NCI-H748 (cell line): Measurements from ENCODE around the gene CSPG4.
"Not testable (repeated sequence)": the region's sequence is repeated elsewhere in the genome, so short reads cannot be mapped to it uniquely, and the experiment has no call there.

Source experiments
- DNase-seq: peaks from one replicate; lab custom pipeline; 2025; ENCODE audit not compliant: unreplicated experiment; lab: John Stamatoyannopoulos, UW

The CSPG4 gene

GRCh38 chr15:75725719-75726607 lies 13.3 kb upstream of the CSPG4 start:
- DNase-seq, result no peak

- no peak for DNase-seq
Observed at GRCh38 chr15:75725006-75725718, 12.5 kb upstream of the CSPG4 start.

GRCh38 chr15:75723847-75724660 lies 11.4 kb upstream of the CSPG4 start:
- peak; percentile 72 for DNase-seq

- DNase-seq, result peak; percentile 62
Observed at GRCh38 chr15:75723171-75723846, 10.7 kb upstream of the CSPG4 start.

- DNase-seq, result no peak
Observed at GRCh38 chr15:75721923-75722870, 9.5 kb upstream of the CSPG4 start.

GRCh38 chr15:75721480-75721922 lies 8.9 kb upstream of the CSPG4 start:
- no peak for DNase-seq

- DNase-seq, result peak; percentile 74
Observed at GRCh38 chr15:75720787-75721479, 8.3 kb upstream of the CSPG4 start.

GRCh38 chr15:75720297-75720696 lies 7.6 kb upstream of the CSPG4 start:
- no peak for DNase-seq

- DNase-seq, result no peak
Observed at GRCh38 chr15:75718328-75718727, 5.7 kb upstream of the CSPG4 start.

- not testable (repeated sequence) for DNase-seq
Observed at GRCh38 chr15:75717001-75717400, 4.4 kb upstream of the CSPG4 start.

- DNase-seq, result not testable (repeated sequence)
Observed at GRCh38 chr15:75716249-75716950, 3.8 kb upstream of the CSPG4 start.

GRCh38 chr15:75715312-75715832 lies 2.7 kb upstream of the CSPG4 start:
- DNase-seq, result not testable (repeated sequence)

- DNase-seq, result no peak
Observed at GRCh38 chr15:75714195-75714594, 1.5 kb upstream of the CSPG4 start.

- no peak for DNase-seq
Observed at GRCh38 chr15:75713338-75713895, 769 bp upstream of the CSPG4 start.

GRCh38 chr15:75711495-75711894 lies 1.2 kb downstream of the CSPG4 start:
- DNase-seq, result not testable (repeated sequence)

- DNase-seq, result not testable (repeated sequence)
Observed at GRCh38 chr15:75710874-75711273, 1.8 kb downstream of the CSPG4 start.

- DNase-seq, result not testable (repeated sequence)
Observed at GRCh38 chr15:75709458-75709857, 3.2 kb downstream of the CSPG4 start.

GRCh38 chr15:75706682-75706954 lies 6.0 kb downstream of the CSPG4 start:
- no peak for DNase-seq
